NCI-H146 treated with DMSO at 0.1 percent for 48 hours (cell line): ENCODE measurements around the gene CAPN1.
"Not testable (repeated sequence)": the region's sequence is repeated elsewhere in the genome, so short reads cannot be mapped to it uniquely, and the experiment has no call there.

Experiments used
- DNase-seq: peaks from one replicate; lab custom pipeline; 2025; ENCODE audit not compliant: unreplicated experiment; lab: John Stamatoyannopoulos, UW

CAPN1 gene

DNA sequence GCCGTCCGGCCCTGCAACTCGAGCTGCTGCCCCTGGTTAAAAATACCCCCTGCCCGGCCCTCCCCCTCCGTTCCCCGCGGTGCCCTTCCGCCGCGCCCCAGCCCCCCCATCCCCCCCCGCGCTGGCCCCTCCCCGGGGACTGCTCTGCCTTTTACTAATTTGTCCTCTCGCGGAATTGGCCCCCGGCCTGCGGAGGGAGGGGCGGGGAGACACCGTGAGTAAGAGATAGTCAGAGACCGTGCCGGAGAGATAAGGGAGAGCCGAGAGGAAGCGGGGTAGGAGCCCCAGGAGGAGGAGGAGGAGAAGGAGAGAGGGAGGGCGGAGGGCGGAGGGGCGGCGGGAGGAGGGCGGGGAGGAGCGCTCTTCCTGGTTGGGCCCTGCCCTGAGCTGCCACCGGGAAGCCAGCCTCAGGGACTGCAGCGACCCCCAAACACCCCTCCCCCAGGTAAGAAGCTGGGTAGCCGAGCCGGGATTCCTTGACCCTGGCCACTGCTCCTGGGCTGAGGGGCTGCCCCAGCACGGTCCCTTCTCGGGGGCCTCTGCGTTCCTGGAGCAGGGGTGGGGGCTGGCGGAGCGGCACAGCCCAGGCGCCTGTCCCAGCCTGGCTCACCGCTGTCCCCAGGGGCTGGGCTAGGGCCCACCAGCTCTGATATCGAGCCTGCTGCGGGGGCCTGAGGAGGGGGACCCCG, at the start of gene CAPN1:
CAPN1 (plus strand) TSS at position 360 of the 689 bp plus-strand sequence. CDS start 774 bp downstream, outside the sequence.
- peak; percentile 65 for DNase-seq

DNA sequence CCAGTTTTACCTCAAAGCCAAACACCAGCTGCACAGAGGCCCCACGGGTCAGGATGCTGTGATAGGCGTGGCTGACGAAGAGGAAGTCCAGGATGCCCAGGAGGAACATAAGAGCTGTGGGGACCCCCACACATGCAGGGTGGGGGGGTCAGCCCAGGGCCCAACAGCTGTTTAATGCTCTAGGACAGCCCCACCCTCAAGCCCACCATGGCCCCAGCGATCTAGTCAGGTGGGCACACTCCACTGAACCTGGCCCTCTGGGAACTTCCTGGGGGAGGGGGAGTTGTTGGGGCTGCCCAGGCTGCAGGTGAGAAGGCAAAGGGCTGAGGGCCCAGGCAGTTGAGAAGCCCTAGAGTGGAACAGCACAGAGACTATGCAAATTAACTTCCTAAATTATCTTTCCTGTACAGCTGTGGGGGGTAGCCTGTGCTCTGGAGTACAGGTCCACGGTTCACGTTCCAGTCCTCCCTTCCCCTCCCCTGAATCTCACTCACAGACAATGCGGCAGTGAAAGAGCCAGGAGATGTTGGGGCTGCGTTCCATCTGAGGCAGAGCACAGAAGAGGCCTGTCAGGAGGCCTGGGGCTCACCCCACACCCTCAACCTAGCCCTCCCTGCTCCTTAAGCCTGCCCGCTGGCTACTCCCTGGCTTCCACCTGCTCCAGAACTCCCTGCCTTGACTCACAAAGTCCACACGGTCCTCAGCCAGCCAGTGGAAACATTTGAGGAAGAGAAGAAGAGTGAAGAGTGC, 49.3 kb upstream of the CAPN1 start:
- no peak for DNase-seq

DNA sequence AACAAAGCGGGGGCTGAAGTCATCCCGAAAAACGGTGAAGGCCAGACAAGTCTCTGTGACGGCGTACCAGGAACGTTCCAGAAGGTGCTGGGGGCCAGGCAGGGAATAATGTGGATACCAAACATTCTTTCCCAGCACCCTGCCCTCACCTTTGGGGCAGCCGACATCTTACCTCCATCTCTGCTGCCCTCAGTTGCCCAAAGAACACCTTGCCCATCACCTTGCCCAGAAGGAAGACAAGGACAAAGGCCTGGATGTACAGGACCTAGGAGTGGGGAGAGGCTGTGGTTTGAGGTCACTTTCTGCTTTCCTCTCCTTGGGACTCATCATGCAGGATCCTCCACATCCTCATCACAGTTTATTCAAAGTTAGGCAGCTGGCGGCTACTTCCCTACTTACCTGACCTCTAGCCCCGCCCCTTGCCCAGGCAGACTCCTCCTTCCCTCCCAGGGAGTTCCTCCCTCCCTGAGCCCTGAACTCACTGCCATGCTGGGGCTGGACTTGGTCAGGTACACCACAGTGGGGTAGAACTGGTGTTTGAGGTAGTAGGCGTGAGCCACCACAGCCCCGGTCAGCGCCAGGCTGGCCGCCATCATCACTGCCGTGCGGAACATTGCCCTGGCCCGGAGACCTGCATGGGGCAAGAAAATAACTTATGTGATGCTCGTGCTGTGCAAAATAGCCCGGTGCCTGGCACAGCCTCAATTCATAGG, 48.6 kb upstream of the CAPN1 start:
- no peak for DNase-seq

DNA sequence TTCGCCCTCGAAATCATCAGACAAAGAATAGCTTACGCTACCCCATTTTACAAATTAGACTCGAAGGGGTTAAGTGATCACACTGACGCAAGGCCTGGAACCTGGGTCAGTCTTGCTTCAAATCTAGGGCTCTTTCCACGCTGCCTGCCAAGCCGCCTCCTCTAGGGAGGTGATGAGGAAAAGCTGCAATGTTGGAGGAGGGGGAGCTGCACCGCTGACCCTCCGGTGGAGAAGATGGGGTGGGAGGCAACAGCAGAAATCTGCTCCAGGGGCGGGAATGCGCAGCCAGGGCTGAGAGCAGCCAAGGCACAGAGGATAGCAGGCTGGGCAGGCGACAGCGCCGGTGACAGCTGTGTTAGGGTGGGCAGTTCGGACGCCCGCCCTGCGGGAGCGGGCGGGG, 48.0 kb upstream of the CAPN1 start:
- DNase-seq, result no peak

DNA sequence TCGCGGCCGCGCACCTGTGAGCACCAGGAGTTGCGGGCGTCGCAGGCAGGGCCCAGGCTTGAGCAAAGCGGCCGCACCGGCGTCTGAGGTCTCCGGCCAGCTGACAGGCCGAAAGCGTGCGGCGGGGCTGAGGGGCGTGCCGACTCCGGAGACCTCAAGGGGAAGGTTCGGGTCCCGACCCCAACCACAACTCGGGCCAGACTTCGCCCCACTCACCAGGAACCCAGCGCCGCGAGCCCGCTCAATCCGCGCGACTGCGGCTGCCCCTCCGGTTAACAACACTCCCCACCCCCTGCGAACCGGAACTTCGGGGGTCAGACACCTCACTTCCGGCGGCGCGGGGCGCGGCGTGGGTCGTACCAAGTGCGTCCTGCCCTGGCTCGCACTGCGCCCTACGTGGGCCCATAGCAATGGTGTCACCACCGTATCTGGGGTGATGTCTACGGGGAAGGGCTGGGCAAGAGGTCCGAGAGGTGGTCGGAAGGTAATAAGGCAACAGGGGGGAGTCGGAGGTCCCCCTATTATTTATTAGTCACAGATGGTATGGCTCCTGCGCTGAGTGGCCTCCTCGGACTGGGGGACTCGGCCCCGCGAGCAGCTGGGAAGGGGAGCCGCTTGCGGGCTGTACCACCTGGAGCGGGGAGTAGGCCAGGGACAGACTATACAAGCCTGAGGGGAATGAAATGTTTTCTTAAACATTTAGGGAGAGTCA, 47.3 kb upstream of the CAPN1 start, which contains the start of gene SYVN1:
SYVN1 (minus strand) TSS at position 280 of the 712 bp plus-strand sequence. CDS start 918 bp downstream, outside the sequence.
- DNase-seq, result peak; percentile 91

DNA sequence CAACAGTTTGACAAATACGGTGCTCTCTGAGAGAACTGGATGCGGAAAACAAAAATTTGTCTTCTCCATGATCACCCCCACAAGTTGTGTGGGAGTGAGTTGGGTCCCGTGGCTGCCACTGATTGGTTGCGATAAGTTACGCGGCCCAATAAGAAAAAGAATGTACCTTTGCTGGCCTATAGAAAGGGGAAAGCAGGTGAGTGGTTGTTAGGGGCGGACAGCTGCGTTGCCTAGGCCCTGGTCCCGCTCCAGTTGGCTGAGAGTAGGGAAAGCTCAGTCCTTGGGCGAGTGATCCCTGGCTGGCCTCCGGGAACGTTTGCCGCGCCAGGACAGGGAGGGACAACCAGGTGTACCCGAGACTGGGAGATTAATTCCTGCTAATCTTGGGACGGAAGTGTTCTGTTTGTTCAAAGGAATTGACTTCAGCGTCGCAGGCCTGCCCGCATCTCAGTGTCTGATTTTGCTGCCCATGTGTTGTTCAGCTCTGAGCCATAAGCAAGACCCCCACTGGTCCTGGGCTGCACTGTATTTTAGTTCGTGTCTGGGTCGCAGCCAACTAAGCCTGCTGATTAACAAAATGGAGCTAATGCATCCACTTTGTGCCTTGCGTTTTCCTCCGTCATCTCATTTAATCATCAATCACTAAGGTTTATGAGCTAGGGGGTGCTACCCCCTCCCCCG, 46.6 kb upstream of the CAPN1 start:
- DNase-seq, result peak; percentile 98

DNA sequence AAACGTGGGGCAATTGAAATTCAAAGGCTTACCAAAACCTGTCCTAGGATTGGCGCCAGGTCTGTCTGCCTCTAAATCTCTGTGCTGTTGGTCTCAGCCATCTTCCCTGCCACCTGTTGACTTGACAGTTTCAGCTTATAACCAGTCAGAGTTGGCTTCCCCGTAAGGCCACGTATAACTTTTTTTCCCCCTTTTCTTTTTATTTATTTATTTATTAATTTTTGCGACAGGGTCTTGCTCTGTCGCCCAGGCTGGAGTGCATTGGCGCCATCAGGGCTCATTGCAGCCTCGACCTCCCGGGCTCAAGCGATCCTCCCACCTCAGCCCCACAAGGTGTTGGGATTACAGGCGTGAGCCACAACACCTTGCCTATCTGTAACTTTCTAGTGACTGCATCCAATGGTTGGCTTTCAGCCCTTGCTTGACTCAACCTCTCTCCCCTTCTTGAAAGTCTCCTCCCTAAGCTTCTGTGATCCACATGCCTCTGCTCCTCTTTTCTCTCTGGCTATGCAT, 46.0 kb upstream of the CAPN1 start:
- peak; percentile 17 for DNase-seq

DNA sequence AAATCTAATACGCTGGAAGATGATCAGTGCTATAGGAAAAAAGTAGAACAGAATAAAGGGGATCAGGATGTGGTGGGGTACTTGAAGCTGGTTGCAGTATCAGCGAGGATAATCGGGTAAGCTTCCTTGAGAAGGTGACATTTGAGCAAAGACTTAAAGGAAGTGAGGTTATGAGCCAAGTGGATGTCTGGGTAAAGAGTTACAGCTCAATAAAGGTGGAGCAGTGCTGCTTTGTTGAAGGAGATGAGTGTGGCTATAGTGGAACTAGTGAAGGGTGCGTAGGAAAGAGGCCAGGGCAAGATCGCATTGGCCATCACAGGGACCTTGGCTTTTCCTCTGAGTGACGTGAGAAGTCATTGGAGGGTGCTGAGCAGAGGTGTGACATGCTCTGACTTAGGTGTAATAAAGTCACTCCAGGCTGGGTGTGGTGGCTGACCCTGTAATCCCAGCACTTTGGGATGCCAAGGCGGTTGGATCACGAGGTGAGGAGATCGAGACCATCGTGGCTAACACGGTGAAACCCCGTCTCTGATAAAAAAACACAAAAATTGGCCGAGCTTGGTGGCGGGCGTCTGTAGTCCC, 45.1 kb upstream of the CAPN1 start:
- DNase-seq, result no peak

DNA sequence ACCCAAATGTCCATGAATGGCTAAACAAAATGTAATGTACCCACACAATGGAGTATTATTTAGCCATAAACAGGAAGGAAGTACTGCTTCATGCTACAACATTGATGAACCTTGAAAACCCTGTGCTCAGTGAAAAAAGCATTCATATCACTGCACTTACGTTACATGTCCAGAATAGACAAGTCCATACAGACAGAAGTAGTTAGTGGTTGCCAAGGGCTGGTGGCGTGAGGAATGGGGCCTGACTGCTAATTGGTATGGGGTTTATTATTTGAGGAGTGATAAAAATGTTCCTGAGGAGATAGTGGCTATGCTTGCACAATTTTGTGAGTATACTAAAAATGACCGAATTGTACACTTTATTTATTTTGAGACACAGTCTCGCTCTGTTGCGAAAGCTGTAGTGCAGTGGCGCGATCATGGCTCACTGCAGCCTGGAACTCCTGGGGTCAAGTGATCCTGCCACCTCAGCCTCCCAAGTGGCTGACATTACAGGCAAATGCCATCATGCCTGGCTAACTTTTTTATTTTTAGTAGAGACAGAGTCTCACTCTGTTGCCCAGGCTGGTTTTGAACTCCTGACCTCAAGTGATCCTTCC, 39.7 kb upstream of the CAPN1 start:
- DNase-seq, result no peak

DNA sequence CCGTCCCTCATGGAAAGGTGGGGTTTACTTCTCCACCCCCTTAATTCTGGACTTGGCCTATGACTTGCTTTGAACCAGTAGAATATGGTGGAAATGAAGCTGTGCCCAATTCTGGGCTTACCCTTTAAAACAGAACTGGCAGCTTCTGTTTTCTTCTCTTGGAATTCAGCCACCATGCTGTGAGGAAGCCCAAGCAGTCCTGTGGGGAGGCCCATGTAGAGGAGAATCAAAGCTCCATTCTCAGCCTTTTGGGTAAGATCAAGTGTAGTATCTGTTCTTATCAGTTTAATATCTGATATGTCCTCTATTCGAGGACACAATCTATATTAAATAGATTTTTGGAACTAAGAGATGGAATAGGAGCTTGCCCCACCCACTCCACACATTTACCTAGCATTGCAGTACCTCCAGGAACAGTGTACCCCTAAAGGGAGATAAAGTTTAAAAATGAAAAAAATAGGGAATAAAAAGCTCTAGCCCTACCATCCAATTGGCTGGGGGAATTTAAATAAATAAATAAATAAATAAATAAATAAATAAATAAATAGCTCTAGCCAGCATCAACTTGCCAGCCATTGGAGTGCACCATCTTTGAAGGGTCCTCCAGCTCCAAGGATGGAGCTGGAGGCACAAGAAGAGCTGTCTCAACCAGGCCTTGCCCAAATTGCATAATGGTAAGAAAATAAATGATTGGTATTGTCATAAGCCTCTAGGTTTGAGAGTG, 34.2 kb upstream of the CAPN1 start:
- no peak for DNase-seq

DNA sequence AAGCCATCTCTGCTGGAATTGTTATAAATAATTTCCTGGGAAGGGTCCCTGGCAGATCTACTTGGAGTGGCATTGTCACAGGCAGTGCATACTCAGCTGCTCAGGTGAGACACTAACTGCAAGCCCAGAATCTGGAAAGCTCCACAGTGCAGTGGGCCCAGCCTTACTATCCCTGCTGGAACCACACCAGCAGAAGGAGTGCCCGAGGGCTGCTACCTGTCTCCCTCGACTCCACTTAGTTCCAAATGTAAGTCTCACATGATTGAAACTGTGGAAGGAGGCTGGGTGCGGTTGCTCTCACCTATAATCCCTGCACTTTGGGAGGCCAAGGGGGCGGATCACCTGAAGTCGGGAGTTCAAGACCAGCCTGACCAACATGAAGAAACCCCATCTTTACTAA, 33.1 kb upstream of the CAPN1 start:
- DNase-seq, result no peak

DNA sequence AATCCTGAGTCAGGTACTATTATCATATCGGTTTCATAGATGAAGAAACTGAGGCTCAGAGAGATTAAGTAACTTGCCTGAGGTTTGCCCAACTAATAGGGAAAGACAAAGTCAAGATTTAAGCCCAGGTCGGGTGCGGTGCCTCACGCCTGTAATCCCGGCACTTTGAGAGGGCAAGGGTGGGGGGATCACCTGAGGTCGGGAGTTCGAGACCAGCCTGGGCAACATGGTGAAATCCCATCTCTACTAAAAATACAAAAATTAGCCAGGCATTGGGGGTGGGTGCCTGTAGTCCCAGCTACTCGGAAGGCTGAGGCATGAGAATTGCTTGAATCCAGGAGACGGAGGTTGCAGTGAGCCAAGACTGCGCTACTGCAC, 31.6 kb upstream of the CAPN1 start:
- not testable (repeated sequence) for DNase-seq

DNA sequence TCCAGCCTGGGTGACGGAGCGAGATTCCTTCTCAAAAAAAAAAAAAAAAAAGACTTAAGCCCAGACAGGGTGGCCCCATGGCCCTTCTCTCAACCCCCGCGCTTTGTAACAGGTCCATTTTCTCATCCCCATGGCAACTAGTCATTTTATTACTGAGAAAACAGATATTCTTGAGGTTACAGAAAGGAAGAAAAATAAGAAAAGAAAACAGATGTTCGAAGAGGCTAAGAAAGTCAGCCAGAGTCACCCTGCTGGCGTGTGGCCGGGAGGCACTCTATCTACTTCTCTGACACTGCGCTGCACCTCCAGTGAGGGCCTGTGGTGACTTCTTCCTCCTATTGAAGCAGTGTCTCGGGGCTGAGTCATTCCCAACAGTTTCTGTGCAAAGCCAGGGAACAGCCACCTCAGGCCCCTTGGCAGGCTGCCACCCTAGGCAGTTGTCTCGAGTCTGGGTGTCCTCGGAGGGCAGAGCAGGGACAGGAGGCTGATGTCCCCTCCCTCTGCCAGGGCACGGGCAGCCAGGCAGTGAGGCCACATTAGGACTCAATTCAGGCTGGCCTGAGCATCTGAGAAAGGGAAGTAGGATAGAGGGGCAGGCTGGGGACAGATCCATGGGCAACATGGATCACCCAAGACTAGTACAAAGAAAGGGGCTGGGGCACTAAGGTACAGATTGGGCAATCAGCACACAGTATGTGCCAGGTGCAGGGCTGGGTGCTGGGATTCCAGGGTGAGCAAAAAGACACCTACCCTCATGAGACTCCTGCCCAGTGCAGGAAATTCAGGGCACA, 31.0 kb upstream of the CAPN1 start:
- no peak for DNase-seq

DNA sequence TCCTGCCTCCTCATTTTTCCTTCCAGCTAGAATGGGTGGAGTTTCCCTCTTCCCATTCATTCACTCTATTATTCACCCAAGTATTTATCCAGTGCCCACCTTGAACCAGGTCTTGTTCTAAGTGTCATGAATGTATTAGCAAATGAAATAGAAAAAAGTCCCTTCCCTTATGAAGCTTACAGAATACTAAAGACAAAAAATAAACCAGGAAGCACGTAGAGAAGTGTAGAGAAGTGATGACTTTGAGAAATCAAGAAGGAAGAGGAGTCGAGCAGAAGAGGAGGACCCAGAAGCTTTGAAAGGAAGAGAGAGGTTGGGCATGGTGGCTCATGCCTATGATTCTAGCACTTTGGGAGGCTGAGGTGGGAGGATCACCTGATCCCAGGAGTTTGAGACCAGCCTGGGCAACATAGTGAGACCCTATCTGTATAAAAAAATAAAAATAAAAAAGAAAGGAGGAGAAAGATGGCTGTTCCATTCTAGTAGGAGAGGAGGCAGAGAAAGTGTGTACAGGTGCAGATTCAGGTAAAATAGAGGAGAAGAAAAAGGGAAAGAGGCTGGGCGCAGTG, 30.3 kb upstream of the CAPN1 start:
- no peak for DNase-seq

DNA sequence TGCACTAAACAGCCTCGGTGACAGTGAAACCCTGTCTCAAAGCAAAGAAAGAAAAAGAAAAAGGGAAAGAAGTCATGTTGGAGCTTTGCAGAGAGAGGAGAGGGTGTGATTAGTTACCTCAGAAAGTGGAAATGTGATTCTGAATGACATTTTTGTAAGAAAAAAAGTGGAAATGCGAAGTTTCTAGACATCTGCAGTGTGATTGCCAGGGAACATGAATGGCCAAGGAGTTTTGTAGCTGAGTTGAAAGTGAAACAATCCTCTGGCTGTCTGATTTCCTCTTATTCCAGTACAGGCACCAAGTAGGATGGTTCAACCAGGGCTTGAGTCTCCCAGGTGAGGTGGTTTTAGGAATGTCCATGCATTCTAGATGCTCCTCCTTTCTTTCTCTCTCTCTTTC, 29.6 kb upstream of the CAPN1 start:
- no peak for DNase-seq

DNA sequence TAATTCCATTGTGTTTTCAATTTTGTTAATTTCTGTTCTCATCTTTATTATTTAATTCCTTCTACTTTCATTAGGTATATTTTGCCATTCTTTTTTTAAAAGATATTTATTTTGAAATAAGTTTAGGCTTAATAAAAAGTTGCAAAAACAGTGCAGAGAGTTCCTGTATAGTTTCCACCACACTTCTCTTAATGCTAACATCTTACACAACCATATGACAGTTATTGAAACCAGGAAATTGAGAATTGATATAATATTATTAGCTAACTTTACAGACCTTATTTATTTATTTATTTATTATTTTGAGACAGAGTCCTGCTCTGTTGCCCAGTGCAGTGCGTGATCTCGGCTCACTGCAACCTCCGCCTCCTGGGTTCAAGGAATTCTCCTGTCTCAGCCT, 25.5 kb upstream of the CAPN1 start:
- DNase-seq, result no peak

DNA sequence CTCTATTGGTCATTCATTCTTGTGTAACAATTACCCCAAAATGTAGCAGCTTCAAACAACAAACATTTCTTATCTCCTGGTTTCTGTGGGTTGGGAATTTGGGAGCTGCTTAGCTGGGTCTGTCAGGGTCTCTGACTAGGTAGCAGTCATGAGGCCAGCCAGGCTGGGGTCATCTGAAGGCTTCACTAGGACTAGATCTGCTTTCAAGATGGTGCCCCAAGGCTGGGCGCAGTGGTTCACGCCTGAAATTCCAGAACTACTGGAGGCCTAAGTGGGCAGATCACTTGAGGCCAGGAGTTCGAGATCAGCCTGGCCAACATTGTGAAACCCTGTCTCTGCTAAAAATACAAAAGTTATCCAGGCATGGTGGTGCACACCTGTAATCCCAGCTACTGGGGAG, 24.8 kb upstream of the CAPN1 start:
- DNase-seq, result no peak

DNA sequence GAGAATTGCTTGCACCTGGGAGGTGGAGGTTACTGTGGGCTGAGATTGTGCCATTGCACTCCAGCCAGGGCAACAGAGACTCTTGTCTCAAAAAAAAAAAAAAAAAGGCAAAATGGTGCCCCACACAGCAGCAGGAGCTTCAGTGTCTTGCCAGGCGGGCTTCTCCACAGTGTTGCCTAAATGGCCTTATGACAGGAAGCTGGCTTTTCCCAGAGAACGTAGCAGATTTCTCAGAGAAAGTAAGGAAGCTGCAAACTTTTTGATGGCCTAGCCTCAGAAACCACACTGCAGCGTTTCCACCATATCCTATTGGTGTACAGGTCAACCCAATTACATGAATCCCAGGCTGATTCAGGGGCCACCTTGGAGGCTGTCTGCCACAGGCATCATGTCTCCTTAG, 24.4 kb upstream of the CAPN1 start:
- no peak for DNase-seq
